ENCODE results near the gene GNG13. TPM values are rescaled to one million over a fixed set of nuclear protein-coding genes. Genes with fewer than 3 reads are reported as not detected.
A peak's percentile ranks its signal among the peaks of the same experiment; 100 is the strongest.

GNG13 gene
- total RNA-seq, 1 donor from 2014 or later: not detected

DNA sequence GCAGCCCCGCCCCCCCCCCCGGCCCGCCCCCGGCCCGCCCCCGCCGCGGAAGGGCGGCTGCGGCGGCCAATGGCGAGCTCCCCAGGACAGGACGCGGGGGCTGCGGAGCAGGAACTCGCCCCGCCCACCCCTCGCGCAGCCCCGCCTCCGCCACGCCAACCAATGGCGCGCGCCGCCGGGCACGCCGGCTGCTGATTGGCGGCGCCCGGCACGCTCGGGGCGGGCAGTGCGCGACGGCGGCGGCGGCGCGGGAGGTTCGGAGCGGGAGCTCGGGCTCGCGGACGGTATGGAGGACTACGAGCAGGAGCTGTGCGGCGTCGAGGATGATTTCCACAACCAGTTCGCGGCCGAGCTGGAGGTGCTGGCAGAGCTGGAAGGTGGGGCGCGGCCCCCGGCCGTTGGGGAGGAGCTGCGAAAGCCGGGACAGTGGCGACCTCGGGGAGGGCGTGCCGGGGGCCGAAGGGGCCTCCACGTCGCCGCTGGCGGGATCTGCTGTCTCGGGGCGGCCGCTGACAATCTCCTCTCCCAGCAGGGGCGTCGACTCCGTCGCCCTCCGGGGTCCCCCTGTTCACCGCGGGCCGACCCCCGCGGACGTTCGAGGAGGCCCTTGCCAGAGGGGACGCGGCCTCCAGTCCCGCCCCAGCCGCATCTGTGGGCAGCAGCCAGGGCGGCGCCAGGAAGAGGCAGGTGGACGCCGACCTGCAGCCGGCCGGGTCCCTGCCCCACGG lies 12.0 kb downstream of the GNG13 start, which contains the start of gene CHTF18:
Gene CHTF18 (plus strand): TSS at position 222 of the 728 bp plus-strand sequence. CDS start 65 bp downstream, at position 287.
- peak within 1 kb of the TSS; percentile 85 for H3K4me3 Mint-ChIP-seq (ENCODE audit: unreplicated experiment)

DNA sequence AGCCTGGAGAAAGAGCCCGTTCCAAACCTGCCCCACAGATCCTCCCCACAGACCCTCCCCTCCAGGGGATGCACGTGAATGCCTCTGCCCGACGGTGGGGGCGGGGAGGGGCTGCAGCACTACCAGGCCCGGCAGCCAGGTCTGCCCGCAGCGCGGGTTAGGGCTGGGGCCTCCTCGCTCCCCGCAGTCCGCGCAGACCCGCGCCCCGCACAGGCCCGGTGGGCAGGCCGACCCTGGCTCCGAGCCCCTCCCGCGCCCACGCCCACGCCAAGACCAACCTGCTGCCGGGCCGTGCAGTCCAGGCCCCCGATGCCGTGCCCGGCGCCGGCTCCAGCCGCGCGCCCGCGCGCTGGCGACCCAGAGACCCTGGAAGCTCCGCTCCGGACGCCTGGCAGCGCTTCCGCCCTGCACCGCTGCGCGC lies 12.5 kb downstream of the GNG13 start, which contains the start of gene RPUSD1:
Gene RPUSD1 (minus strand): TSS at position 404 of the 421 bp plus-strand sequence. CDS start 644 bp downstream, outside the sequence.
- H3K27ac Mint-ChIP-seq (ENCODE audit: unreplicated experiment): peak within 1 kb of the TSS; percentile 69
- no peaks in the 10 kb centered on the region for H3K4me1 Mint-ChIP-seq (ENCODE audit: low read depth, unreplicated experiment)
- H3K27me3 Mint-ChIP-seq (ENCODE audit: unreplicated experiment): peaks cover 5% of the 10 kb centered on the region
- TF ChIP-seq, protein P1, sequence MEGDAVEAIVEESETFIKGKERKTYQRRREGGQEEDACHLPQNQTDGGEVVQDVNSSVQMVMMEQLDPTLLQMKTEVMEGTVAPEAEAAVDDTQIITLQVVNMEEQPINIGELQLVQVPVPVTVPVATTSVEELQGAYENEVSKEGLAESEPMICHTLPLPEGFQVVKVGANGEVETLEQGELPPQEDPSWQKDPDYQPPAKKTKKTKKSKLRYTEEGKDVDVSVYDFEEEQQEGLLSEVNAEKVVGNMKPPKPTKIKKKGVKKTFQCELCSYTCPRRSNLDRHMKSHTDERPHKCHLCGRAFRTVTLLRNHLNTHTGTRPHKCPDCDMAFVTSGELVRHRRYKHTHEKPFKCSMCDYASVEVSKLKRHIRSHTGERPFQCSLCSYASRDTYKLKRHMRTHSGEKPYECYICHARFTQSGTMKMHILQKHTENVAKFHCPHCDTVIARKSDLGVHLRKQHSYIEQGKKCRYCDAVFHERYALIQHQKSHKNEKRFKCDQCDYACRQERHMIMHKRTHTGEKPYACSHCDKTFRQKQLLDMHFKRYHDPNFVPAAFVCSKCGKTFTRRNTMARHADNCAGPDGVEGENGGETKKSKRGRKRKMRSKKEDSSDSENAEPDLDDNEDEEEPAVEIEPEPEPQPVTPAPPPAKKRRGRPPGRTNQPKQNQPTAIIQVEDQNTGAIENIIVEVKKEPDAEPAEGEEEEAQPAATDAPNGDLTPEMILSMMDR (IDR thresholded peaks at IDR 0.05; ENCODE audit: partially characterized antibody, unreplicated experiment): no peak
- no peaks in the 10 kb centered on the region for H3K36me3 Mint-ChIP-seq (ENCODE audit: unreplicated experiment)
- no peak for DNase-seq
- H3K9me3 Mint-ChIP-seq (ENCODE audit: unreplicated experiment): peaks cover 5% of the 10 kb centered on the region
- peak within 1 kb of the TSS; percentile 85 for H3K4me3 Mint-ChIP-seq (ENCODE audit: unreplicated experiment)

More for the DNA sequence above, 12.0 kb downstream of the GNG13 start, which contains the start of gene CHTF18:
- Mint-ChIP-seq H3K4me1 (ENCODE audit: low read depth, unreplicated experiment) (no peaks in the 10 kb centered on the region), H3K36me3 (ENCODE audit: unreplicated experiment) (no peaks in the 10 kb centered on the region), H3K27me3 (ENCODE audit: unreplicated experiment) (peaks cover 5% of the 10 kb centered on the region), H3K9me3 (ENCODE audit: unreplicated experiment) (peaks cover 5% of the 10 kb centered on the region), H3K27ac (ENCODE audit: unreplicated experiment) (peak within 1 kb of the TSS; percentile 69)
- peak; percentile 93 for DNase-seq
- TF ChIP-seq, protein P1 (IDR thresholded peaks at IDR 0.05; ENCODE audit: partially characterized antibody, unreplicated experiment): no peak

DNA sequence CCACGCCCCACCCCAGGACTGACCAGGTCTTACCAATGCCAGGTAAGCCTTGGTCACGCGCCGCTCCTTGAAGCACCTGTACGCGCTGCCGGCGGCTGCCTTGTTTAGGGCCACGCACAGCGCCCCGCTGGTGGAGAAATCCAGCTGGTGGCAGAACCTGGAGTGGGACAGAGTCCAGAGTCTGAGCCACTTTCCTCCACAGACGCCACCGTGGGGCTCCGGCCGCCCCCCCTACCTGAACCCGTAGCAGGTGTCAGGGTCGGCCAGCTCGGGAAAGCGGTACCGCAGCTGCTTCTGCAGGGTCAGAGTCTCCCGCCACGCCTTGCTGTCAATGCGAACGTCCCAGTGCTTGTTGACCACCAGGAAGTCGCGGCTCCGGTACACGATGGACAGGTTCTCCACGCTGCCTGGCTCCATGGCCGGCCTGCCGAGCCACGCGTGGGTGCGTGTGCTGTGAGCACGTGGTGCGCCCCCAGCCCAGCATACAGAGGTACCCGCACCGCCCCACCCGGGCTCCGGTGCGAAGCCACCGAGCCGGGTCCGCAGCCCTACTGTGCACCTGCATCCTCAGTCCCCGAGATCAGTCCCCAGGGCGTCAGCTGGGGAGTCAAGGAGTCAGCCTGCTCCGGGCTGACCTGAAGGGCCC lies 13.1 kb downstream of the GNG13 start:
- peak overlapping the region; percentile 85 for H3K4me3 Mint-ChIP-seq (ENCODE audit: unreplicated experiment)
- TF ChIP-seq, protein P1 (IDR thresholded peaks at IDR 0.05; ENCODE audit: partially characterized antibody, unreplicated experiment): no peak
- H3K27ac Mint-ChIP-seq (ENCODE audit: unreplicated experiment): peak overlapping the region; percentile 69
- DNase-seq: no peak
- H3K4me1 Mint-ChIP-seq (ENCODE audit: low read depth, unreplicated experiment): no peaks in the 10 kb centered on the region
- H3K36me3 Mint-ChIP-seq (ENCODE audit: unreplicated experiment): no peaks in the 10 kb centered on the region
- H3K27me3 Mint-ChIP-seq (ENCODE audit: unreplicated experiment): peaks cover 5% of the 10 kb centered on the region
- peaks cover 5% of the 10 kb centered on the region for H3K9me3 Mint-ChIP-seq (ENCODE audit: unreplicated experiment)

DNA sequence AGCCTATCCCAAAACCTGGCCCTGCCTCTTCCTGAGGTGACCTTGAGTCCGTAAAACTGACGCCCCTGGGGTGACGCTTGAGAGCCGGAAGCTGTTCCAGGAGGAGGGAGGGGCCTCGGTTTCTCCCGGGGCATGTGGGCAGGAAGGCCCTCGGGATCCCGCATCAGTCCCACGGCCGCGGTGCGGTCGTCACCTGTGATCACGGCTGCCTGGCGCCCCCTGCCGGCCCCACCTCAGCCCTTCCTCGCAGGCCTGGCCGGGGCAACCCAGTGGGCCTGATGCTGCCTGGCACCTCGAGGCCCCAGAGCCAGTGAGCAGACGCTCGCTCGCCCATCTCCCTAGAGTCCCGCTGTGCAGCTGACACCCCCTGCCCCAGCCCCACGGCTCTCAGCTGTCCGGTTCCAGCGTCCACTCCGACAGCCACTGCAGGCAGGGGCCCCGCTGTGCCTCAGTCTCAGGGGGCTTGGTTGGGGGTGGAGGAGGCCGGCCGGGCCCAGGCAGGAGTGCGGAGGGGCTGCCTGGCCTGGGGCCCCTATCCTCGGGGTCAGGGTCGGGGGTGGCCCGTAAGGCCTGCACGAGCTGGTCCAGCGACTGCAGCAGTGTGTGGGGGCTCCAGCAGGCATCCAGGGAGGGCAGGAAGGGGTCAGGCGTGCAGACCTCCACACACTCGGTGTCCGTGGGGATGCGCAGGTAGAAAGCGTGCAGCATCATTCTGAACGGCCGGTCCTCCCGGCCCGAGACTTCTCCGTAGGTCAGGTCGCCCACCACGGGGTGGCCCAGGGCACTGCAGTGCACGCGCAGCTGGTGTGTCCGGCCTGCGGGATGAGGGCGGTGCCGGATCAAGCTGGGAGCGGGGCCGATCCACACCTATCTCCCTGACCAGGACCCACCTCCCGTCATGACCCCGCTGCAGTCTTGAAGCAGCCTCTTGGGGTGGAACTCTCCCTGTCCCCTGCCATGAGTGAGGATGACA lies 14.7 kb downstream of the GNG13 start:
- Mint-ChIP-seq H3K27me3 (ENCODE audit: unreplicated experiment) (no peaks in the 10 kb centered on the region), H3K4me1 (ENCODE audit: low read depth, unreplicated experiment) (no peaks in the 10 kb centered on the region), H3K4me3 (ENCODE audit: unreplicated experiment) (no peak overlapping the region)

More for the DNA sequence above, 14.7 kb downstream of the GNG13 start:
- Mint-ChIP-seq H3K36me3 (ENCODE audit: unreplicated experiment) (no peaks in the 10 kb centered on the region), H3K9me3 (ENCODE audit: unreplicated experiment) (peaks cover under 1% of the 10 kb centered on the region), H3K27ac (ENCODE audit: unreplicated experiment) (no peak overlapping the region)
- TF ChIP-seq, protein P1 (IDR thresholded peaks at IDR 0.05; ENCODE audit: partially characterized antibody, unreplicated experiment): peak; percentile 83
- peak; percentile 85 for DNase-seq

All from glutamatergic neuron (in vitro differentiated cells).